Measurements from ENCODE around the gene SUN1. TPM values are rescaled to one million over a fixed set of nuclear protein-coding genes. Genes with fewer than 3 reads are reported as not detected.
"Not testable (repeated sequence)": the region's sequence is repeated elsewhere in the genome, so short reads cannot be mapped to it uniquely, and the experiment has no call there.

Gene SUN1
- total and polyA plus RNA-seq, 7 donors: 23.4 to 130 (median 108) TPM

- no peaks in the 10 kb centered on the region for H3K27me3 ChIP-seq
- H3K36me3 ChIP-seq: peaks cover 0 to 54% (median 34%) of the 10 kb centered on the region in 4 donors
- no peak overlapping the region for H3K4me3 ChIP-seq
- no peak for DNase-seq
- TF ChIP-seq POLR2AphosphoS5 (IDR thresholded peaks at IDR 0.05) (no peak), POLR2A (IDR thresholded peaks at IDR 0.05) (no peak), CTCF (IDR thresholded peaks at IDR 0.05) (no peak), EP300 (IDR thresholded peaks at IDR 0.05) (no peak)
- H3K4me1 ChIP-seq: peaks cover 0 to 29% (median 24%) of the 10 kb centered on the region in 4 donors
- peak overlapping the region; percentile 3 to 88 (median 84) for H3K27ac ChIP-seq
- intact Hi-C loops (cut with DNase I): loop anchor here (2.0 kb wide), 1 partner anchor 16 kb away; no protein-coding TSS in a partner anchor
- WGBS, 2 donors: 96% methylated on average over 22 of the region's 22 CpGs
- H3K9me3 ChIP-seq: no peaks in the 10 kb centered on the region
These were observed 12.8 kb downstream of the SUN1 start for GRCh38 chr7:845091-845490.

- WGBS, 2 donors: 96 to 98% methylated on average over 11 of the region's 11 CpGs
- no peak for DNase-seq
- intact Hi-C loops (cut with DNase I): loop anchor here (2.0 kb wide), 1 partner anchor 15 kb away; no protein-coding TSS in a partner anchor
- no peak overlapping the region for H3K4me3 ChIP-seq
- no peaks in the 10 kb centered on the region for H3K27me3 ChIP-seq
- H3K36me3 ChIP-seq: peaks cover 0 to 57% (median 32%) of the 10 kb centered on the region in 4 donors
- TF ChIP-seq POLR2AphosphoS5 (IDR thresholded peaks at IDR 0.05): no peak
- TF ChIP-seq EP300 (IDR thresholded peaks at IDR 0.05): no peak
- TF ChIP-seq CTCF (IDR thresholded peaks at IDR 0.05): no peak
- no peak for TF ChIP-seq POLR2A (IDR thresholded peaks at IDR 0.05)
- H3K27ac ChIP-seq: peak overlapping the region in 2 of 4 donors; percentile 84 to 88
- H3K4me1 ChIP-seq: peaks cover 0 to 29% (median 24%) of the 10 kb centered on the region in 4 donors
- H3K9me3 ChIP-seq: no peaks in the 10 kb centered on the region
These were observed 13.5 kb downstream of the SUN1 start for GRCh38 chr7:845731-846130.

GRCh38 chr7:846958-847650 is 14.8 kb downstream of the SUN1 start:
- DNase-seq; H3K9me3 ChIP-seq; H3K27me3 ChIP-seq; H3K4me3 ChIP-seq; intact Hi-C loops (cut with DNase I): not testable (repeated sequence)
- Histone ChIP-seq H3K36me3 (peaks cover 0 to 69% (median 35%) of the 10 kb centered on the region in 4 donors), H3K4me1 (peaks cover 0 to 20% (median 11%) of the 10 kb centered on the region in 4 donors), H3K27ac (peak overlapping the region in 1 of 4 donors; percentile 4)
- 93 to 96% methylated on average over 32 to 37 of the region's 37 CpGs for WGBS, 2 donors

- intact Hi-C loops (cut with DNase I); H3K27ac ChIP-seq; DNase-seq; H3K9me3 ChIP-seq; H3K27me3 ChIP-seq; H3K4me3 ChIP-seq: not testable (repeated sequence)
- peaks cover 3 to 70% (median 40%) of the 10 kb centered on the region in 4 donors for H3K36me3 ChIP-seq
- H3K4me1 ChIP-seq: peaks cover 0 to 14% (median 5%) of the 10 kb centered on the region in 4 donors
- WGBS, 2 donors: 97 to 98% methylated on average over 21 to 22 of the region's 28 CpGs
These were observed 15.5 kb downstream of the SUN1 start for GRCh38 chr7:847728-848127.

- Histone ChIP-seq H3K9me3 (no peaks in the 10 kb centered on the region), H3K4me3 (no peak overlapping the region), H3K27ac (no peak overlapping the region), H3K27me3 (no peaks in the 10 kb centered on the region), H3K36me3 (peaks cover 17 to 71% (median 43%) of the 10 kb centered on the region in 4 donors), H3K4me1 (no peaks in the 10 kb centered on the region)
- intact Hi-C loops (cut with DNase I): no loop called here
- 94 to 95% methylated on average over 14 of the region's 14 CpGs for WGBS, 2 donors
- no peak for DNase-seq
- no peak for TF ChIP-seq POLR2AphosphoS5 (IDR thresholded peaks at IDR 0.05)
- no peak for TF ChIP-seq POLR2A (IDR thresholded peaks at IDR 0.05)
- TF ChIP-seq CTCF (IDR thresholded peaks at IDR 0.05): no peak
- TF ChIP-seq EP300 (IDR thresholded peaks at IDR 0.05): no peak
These were observed 16.9 kb downstream of the SUN1 start for GRCh38 chr7:849145-849544.
